HG03558 (cell line): ENCODE results near the gene BANF1.
A peak's percentile ranks its signal among the peaks of the same experiment; 100 is the strongest.

Experiments used
- ATAC-seq: cut with Tn5 transposase; IDR thresholded peaks from one replicate; pipeline ENCODE4 v1.9.1; 2021; ENCODE audit warnings: moderate number of reproducible peaks; ENCODE audit not compliant: unreplicated experiment; ENCODE audit errors: extremely low read depth

The BANF1 gene, protein sequence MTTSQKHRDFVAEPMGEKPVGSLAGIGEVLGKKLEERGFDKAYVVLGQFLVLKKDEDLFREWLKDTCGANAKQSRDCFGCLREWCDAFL

DNA sequence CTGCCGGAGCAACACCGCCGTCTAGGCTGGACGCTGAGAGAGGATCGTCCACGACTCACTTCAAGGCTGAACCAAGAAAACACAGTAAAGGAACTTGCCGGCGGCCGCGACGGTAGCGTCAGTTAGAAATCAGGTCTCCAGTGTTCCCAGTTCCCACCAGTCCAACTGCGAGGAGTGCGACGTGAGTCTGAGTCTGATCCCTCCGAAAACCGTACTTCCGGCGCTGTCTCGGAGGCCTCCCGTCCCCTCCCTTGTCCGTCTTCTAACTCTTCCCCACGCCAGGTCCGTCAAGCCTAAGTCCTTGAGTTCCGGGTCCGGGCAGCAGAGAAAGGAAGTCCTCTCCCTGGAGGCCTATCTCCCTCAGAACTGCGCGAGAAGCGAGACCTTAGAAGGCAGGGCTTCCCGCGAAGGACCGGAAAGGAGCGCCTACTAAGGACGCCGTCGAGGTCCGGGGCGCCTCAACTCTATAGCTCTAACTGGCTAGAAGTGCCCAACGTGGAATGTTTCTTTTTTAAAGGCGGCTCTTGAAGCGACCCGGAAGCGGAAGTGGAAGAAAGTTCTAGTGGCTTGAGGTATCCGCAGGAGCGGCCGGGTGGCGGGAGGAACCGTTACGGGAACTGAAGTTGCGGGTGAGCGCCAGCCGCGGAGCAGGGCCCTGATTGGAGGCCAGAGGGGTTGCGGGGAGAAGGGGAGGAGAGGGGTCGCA is at the start of gene BANF1, which contains the start of gene EIF1AD:
Gene BANF1 (plus strand): TSS at position 562 of the 706 bp plus-strand sequence. CDS start 748 bp downstream, outside the sequence.
Gene EIF1AD (minus strand): TSS at position 216 of the 706 bp plus-strand sequence. CDS start 1,768 bp downstream, outside the sequence.
- ATAC-seq = peak; percentile 33

DNA sequence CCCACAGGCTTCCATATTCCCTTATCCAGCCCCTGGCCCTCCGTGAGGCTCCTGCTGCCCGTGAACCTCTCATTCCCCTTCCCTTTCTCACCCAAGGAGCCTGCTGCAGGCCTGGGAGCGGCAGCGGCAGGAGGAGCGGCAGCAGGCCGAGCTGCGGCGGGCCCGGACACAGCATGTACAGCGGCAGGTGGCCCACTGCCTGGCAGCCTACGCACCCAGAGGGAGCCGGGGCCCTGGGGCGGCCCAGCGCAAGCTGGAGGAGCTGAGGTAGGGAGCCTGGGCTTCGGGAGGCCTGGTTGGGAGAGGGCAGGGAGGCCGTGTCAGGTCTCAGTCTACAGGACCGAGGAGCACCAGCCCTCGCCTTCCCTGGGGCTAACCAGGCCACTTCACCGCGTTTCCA is 48.8 kb upstream of the BANF1 start:
- ATAC-seq = no peak

DNA sequence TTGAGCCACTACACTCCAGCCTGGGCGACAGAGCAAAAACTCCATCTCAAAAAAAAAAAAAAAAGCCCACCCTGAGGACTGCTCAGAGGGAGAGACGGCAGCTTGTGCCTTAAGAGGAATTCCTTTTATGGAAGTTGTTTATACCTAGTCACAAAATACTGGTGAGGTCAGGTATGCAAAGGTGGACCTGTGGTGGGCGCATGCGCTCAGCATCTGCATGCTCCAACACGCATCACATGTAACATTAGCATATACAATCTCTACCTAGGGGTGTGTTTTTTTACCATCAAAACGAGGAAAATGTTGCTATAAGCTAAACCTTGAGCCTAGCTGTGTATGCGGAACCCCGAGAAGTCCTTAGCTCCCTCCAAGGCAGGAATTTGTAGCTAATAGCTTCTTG is 47.5 kb upstream of the BANF1 start:
- ATAC-seq = no peak

DNA sequence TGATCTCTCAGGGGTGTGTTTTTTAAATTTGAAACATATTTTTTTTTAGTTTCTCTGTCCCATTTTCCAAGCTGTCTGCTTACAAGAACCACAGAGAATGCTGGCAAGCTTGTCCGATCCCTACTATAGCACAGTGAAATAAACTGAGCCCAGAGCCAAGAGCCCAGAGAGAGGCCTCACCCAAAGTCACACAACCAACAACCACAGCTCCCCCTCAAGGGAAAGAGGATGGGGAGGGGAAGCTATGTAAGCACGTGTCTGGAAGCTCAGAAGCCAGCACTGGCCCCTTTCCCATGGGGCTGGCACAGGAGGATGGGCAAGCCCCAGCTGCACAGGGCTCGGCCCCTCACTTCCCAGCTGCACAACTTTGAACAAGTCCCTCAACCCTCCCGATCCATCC is 44.0 kb upstream of the BANF1 start:
- ATAC-seq = no peak

DNA sequence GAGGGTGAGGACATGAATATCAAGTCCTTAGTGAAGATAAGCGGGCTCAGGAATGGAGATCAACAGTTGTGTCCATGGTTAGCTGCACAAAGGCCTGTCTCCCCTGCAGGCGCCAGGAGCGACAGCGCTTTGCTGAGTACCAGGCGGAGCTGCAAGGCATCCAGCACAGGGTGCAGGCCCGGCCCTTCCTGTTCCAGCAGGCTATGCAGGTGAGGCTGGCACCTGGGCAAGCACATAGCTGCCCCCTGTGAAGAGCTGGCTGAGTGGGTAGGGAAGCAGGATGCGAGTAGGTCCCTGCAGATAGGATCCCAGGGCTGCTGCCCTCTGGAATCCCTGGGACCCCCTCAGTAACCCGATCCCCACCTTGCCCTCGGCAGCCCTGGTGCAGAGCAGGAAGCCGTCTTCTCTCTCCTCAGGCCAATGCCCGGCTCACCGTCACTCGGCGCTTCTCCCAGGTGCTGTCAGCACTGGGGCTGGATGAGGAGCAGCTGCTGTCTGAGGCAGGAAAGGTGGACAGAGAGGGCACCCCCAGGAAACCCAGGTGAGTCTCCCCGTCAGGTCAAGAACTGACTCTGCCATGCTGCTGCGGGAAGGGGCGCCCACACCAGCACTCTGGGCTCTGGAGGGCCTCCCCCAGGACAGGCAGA is 43.4 kb upstream of the BANF1 start:
- no peak for ATAC-seq

DNA sequence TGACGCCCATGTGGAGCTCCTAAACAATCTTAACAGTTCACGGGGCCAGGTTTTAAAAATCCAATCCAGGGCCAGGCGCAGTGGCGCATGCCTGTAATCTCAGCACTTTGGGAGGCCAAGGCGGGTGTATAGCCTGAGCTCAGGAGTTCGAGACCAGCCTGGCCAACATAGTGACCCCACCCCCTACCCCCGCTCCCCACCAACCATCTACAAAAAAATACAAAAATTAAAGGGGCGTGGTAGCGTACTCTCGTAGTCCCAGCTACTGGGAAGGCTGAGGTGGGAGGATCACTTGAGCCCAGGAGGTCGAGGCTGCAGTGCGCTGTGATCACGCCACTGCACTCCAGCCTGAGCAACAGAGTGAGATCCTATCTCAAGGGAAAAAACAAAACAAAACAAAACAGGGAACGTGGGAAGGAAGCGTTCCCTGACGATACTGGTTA is 41.5 kb upstream of the BANF1 start:
- ATAC-seq = no peak

DNA sequence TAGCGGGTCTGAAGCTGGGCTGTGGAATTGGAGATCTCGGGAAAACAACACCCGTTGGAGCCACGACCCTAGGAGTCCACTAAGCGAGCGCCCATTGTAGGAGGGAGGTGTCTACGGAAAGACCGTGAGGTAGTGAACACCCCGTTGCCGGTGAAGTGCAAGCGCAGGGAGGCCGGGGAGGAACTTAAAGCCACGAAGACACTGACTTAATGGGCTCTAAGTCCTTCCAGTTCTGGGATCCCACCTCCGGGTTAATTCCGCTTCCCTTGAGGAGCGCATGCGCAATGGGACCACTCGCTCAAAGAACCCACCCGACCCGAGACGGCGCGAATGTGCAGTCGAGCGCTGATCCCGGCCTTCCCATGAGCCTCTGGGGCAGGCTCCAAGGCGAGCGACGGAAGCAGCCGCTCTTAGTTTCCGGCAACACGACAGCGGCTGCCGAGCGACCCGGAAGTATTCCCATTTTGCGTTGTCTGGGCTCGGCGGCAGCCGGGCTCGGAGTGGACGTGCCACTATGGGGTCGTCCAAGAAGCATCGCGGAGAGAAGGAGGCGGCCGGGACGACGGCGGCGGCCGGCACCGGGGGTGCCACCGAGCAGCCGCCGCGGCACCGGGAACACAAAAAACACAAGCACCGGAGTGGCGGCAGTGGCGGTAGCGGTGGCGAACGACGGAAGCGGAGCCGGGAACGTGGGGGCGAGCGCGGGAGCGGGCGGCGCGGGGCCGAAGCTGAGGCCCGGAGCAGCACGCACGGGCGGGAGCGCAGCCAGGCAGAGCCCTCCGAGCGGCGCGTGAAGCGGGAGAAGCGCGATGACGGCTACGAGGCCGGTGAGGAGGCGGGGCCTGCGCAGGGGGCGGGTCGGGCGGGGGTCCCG is 40.8 kb upstream of the BANF1 start, which contains the start of gene SART1:
Gene SART1 (plus strand): TSS at position 468 of the 874 bp plus-strand sequence. CDS start 47 bp downstream, at position 515.
- peak; percentile 50 for ATAC-seq

DNA sequence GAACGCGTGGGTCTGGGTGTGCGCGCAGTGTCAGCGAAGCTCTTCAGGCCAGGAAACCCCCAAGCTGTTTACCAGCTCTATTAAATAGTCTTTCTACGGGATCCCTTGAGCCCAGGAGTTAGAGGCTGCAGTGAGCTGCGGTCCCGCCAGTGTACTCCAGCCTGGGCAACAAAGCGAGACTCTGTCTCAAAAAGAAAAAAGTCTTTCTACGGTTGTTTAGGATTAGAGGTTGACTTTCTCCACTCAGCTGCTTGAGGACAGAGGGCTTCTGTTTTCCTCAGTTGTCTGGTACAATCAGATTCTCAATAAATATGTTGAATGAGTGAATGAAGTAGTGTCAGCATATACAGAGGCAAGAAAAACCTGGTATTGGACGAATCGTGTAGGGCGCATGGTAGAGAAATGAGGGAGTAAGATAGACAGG is 40.1 kb upstream of the BANF1 start:
- ATAC-seq = no peak

DNA sequence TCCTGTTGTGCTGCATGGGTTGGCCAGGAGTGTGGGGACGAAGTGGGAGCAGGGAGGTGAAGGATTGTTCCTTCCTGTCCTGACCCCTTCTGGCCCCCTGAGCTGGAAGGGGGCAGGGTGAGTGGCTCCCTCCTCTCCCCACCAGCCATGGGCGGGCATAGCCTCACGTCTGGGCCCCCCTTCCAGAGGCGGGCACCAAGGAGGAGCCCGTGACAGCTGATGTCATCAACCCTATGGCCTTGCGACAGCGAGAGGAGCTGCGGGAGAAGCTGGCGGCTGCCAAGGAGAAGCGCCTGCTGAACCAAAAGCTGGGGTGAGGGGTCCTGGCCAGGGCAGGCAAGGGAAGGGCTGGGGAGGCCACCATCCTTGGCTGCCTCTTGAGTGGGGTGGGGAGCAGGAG is 37.4 kb upstream of the BANF1 start:
- ATAC-seq = no peak

DNA sequence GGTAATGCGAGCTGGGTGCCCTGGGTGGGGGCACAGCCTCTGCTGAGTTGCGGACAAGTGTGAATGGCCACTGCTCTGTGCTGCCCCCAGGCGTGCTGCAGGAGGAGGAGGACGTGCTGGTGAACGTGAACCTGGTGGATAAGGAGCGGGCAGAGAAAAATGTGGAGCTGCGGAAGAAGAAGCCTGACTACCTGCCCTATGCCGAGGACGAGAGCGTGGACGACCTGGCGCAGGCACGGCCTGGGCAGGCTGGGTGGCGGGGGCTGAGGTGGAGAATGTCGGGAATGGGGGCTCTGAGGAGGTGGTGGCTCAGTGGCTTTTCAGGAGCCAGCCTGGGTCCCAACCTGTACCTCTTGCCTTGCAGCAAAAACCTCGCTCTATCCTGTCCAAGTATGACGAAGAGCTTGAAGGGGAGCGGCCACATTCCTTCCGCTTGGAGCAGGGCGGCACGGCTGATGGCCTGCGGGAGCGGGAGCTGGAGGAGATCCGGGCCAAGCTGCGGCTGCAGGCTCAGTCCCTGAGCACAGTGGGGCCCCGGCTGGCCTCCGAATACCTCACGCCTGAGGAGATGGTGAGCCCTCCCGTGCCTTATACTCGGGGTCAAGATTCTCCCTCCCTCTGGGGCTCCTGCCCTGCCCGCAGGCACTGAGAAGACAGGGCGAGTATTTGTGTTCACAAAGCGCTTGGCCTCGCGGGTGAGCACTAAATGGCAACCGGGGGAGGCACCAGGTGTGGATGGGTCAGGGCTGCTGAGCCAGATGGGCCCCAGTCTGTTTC is 36.1 kb upstream of the BANF1 start:
- no peak for ATAC-seq

DNA sequence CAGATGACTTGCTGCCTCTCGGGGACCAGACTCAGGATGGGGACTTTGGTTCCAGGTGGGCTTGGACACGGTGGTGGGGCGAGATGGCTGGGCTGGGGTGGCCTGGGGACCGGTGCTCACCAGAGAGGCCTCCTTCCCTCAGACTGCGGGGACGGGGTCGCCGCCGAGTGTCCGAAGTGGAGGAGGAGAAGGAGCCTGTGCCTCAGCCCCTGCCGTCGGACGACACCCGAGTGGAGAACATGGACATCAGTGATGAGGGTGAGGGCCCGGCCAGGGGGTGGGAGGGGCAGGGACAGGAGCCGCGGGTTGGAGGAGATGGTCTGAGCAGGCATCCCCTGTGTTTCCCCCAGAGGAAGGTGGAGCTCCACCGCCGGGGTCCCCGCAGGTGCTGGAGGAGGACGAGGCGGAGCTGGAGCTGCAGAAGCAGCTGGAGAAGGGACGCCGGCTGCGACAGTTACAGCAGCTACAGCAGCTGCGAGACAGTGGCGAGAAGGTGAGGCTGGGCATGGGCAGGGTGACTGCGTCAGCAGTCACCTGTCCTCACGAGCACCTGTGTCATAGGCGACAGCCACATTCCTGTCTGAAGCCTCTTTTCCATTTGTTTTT is 34.9 kb upstream of the BANF1 start:
- no peak for ATAC-seq

DNA sequence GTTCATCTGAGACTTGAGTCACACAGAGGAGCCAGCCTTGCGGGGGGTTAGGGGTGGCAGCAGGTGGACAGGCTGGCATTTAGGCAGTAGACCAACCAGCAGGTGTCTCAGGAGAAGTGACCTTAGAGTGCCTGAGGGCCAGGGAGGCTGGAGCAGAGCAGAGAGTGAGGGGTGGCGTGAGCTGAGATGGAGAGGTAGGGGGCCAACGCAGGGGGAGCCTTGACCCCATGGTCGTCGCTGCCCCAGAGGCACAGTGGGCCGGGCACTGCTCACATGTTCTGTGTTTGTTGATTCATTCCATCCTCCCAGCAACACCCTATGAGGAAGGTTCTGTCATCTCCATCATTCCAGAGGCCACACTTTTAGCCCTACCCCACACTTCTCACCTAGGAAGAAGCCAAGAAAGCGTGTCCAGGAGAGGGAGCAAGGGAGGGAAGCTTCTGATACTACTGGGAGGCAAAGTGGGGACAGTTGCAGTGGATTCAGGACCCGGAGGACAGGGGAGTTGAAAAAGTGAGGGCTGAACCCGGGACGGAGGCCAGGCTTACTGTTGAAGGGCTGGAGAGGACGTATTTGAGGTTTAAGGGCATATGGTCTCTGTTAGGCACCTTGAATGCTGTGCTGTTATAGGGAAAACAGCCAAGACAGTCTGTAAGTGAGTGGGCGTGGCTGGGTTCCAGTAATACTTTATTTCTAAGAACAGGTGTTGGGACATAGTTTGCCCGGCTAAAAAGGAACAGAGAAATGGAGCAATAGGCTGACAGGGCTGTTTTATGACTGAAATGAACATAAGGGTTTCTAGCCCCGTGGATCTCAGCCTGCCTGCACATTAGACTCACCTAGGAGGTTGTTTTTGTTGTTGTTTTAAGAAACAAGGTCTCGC is 33.5 kb upstream of the BANF1 start:
- ATAC-seq = no peak

DNA sequence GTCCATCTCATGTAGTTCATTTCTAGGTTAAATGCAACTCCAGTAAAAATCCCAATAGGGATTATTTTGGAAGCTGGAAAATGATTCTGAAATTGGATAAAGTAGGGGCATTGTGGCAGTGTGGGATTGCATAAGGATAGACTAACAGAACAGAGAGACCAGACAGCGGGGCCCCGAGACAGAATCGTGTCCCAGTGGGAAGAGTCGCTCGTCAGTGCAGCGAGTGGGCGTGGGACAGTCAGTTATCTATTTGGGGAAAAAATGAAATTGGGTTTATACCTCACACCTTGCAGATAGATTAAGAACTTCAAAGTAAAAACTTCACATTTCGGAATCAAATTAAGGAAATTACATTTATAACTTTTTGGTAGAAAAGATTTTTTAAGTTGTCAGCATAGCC is 30.2 kb upstream of the BANF1 start:
- no peak for ATAC-seq

DNA sequence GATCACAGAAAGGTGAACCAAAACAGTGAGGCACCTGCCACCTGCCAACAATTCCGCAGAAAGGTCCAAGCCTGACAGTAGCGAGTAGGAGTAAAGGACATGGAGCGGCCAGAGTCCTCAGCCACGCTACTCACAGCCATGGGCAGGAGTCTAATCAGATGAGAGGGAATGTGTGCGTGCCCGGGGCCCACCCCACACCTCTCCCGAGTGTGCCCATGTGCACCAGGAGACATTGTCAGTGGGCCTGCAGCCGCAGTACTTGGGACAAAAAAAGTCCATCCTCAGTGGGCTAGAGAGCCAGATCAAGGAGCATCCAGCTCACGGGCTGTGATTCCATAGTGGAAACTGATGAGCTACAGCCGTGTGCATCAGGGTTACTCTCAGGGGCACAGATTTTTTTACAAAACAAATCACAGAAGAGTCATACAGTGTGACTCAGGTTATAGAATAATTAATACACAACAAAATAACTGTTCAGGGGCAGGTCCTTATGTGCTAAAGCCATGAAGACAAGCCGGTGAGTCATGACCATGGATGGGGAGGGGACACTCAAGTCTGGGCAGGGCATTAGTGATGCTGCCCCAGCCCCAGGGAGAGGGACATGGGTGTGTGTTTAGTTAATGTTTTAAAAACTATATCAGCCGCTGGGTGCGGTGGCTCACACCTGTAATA is 28.7 kb upstream of the BANF1 start:
- ATAC-seq = no peak

DNA sequence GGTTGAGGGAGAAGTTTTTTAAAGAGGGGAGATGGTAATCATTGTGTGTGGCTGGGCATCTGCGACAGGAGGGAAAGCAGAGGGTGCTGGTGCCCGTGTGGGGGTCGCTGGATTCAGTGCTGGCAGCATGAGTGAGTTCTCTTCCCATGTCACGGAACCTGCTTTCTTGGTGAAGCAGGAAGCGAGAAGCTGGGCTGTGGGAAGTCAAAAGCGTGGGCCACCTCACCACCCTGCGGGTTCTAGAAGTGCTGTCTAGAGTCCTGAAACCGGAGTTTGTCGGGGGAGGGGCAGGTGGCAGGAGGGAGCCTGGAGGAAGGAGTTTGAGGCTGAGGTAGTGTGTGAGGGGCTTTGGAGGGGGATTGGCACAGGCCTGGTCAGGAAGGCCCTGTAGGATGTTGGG is 26.5 kb upstream of the BANF1 start:
- no peak for ATAC-seq

DNA sequence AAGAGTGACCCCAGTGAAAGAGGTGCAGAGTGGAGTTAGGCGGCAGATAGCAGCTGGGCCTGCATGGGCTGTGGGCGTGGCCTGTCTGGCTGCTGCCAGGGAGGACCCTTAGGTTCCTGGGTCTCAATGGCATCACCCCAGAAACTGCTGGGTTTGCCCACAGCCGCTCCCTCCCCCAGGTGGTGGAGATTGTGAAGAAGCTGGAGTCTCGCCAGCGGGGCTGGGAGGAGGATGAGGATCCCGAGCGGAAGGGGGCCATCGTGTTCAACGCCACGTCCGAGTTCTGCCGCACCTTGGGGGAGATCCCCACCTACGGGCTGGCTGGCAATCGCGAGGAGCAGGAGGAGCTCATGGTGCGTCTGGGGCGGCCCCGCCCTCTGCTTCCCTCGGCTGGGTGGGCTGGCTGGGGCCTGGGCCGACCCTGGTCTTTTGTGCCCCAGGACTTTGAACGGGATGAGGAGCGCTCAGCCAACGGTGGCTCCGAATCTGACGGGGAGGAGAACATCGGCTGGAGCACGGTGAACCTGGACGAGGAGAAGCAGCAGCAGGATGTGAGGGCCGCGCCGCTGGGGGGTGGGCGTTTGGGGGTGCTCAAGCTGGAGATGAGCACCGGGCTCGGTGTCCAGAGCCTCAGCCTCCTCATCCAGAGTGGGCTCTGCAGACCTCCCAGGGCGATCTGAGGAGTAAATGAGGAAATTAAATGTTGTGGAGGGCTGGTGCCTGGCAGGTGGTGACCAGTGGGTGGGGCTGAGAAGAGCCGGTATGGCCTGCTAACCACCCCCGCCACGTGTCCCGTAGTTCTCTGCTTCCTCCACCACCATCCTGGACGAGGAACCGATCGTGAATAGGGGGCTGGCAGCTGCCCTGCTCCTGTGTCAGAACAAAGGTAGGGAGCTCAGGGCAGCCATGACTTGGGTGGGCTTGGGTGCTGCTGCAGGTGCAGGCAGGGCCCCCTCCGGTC is 25.8 kb upstream of the BANF1 start:
- no peak for ATAC-seq
